Pancreas (tissue), 10 donors: ENCODE results near the gene ZNF92. TPM values are rescaled to one million over a fixed set of nuclear protein-coding genes. Genes with fewer than 3 reads are reported as not detected.
"Not testable (repeated sequence)": the region's sequence is repeated elsewhere in the genome, so short reads cannot be mapped to it uniquely, and the experiment has no call there.

ENCODE experiments used
- ATAC-seq, 4 donors: fragments of 200-7000 bp; cut with Tn5 transposase; one replicate each; pipeline versions ENCODE4 v1.8.0 to v1.9.1; 2020; ENCODE audit warnings: mild to moderate bottlenecking in 4 of 4, moderate library complexity in 4 of 4
- DNase-seq, 6 donors: peaks; one replicate each; pipeline ENCODE4 v3.0.0-alpha.2; 2020
- FAIRE-seq: peaks from 2 replicates; lab custom pipeline; 2012; peaks lifted over from hg19 to GRCh38; lab: Jason Lieb, UNC
- H3K27ac ChIP-seq, 4 donors: fragments of 200-600 bp; sonication (generic); 1 replicate in 3 of 4; 2 replicates in 1 of 4; pipeline versions ENCODE4 v1.5.0 to v1.8.0; 2020
- H3K27me3 ChIP-seq, 4 donors: fragments of 200-600 bp; one replicate each; pipeline ENCODE4 v1.8.0; 2021
- H3K36me3 ChIP-seq, 3 donors: fragments of 200-600 bp; sonication (generic) in 1 of 3; one replicate each; pipeline versions ENCODE4 v1.5.0 to v1.8.0; 2020 to 2021
- H3K4me1 ChIP-seq, 3 donors: fragments of 200-600 bp; one replicate each; pipeline ENCODE4 v1.8.0; 2021
- H3K4me3 ChIP-seq, 4 donors: fragments of 200-600 bp; sonication (generic) in 2 of 4; one replicate each; pipeline versions ENCODE4 v1.5.0 to v1.8.0; 2020 to 2021
- H3K9me3 ChIP-seq, 4 donors: fragments of 200-600 bp; one replicate each; pipeline ENCODE4 v1.8.0; 2021
- CTCF ChIP-seq, 4 donors: fragments of 200-600 bp; sonication (generic) in 3 of 4; IDR thresholded peaks; one replicate each; pipeline versions ENCODE4 v1.5.0 to v1.8.0; 2021; ENCODE audit warnings: antibody characterized with exemption in 4 of 4
- WGBS, 2 donors: extraction: QIAGEN DNeasy Blood & Tissue Kit; methylation state at CpG; one replicate each; pipeline ENCODE4 v1.1.7; 2013; 5-methylcytosine and 5-hydroxymethylcytosine counted together
- intact Hi-C, 3 donors: fragments of 100-400 bp; cut with DNase I; formaldehyde crosslinking; loops; one replicate each; pipeline versions ENCODE4 v1.11.1 to v1.14.2; 2022
- polyA plus RNA-seq, 2 donors: library from polyadenylated mRNA; stranded (reverse); fragments of 200-250 nt; gene quantifications; one replicate each; pipeline ENCODE4 v1.2.3, GENCODE V29; 2013
- total RNA-seq, 6 donors: library from RNA; stranded (reverse); fragmentation: NEBNext Ultra II Directional in 4 of 6; extraction: Animal tissue kit (Norgen Biotek cat#: 25700) in 4 of 6; gene quantifications; one replicate each; pipeline versions ENCODE4 v1.2.1 to v1.2.4, GENCODE V29; 2021 to 2023
- donor health status: healthy with polysubstance abuse.
- donor health status: DM: no; HTN: no; CAD: no; lungs with moderate emphysema.
- donor health status: DM: no; HTN: no; CAD: no.
- donor health status: control.
- donor health status: control.
- donor health status: Bipolar disorder and iron deficiency.
- donor health status: DM: yes; HTN: yes; CAD: no.
- donor health status: DM: no; HTN: no; CAD: no.
- donor health status: DM: no; HTN: no; CAD: no.
- donor health status: DM: yes; HTN: yes; CAD: no.

The ZNF92 gene
- total and polyA plus RNA-seq, 8 donors, result 2.1 to 5.5 (median 3.3) TPM

GRCh38 chr7:65411249-65411648, 37.6 kb downstream of the ZNF92 start:
- Histone ChIP-seq H3K4me3 (no peak overlapping the region), H3K4me1 (no peaks in the 10 kb centered on the region), H3K27ac (no peak overlapping the region), H3K27me3 (no peaks in the 10 kb centered on the region), H3K9me3 (no peaks in the 10 kb centered on the region), H3K36me3 (no peaks in the 10 kb centered on the region)
- ATAC-seq (no peak), DNase-seq (no peak), FAIRE-seq (no peak)
- intact Hi-C loops, result no loop called here
- TF ChIP-seq CTCF (IDR thresholded peaks at IDR 0.05), result no peak

GRCh38 chr7:65422670-65423069, 49.0 kb downstream of the ZNF92 start:
- ATAC-seq (no peak), FAIRE-seq (no peak), DNase-seq (no peak)
- intact Hi-C loops, result no loop called here
- no peaks in the 10 kb centered on the region for H3K27me3 ChIP-seq
- no peak for TF ChIP-seq CTCF (IDR thresholded peaks at IDR 0.05)
- H3K4me1 ChIP-seq, result no peaks in the 10 kb centered on the region
- no peak overlapping the region for H3K27ac ChIP-seq
- no peak overlapping the region for H3K4me3 ChIP-seq
- no peaks in the 10 kb centered on the region for H3K36me3 ChIP-seq
- H3K9me3 ChIP-seq, result no peaks in the 10 kb centered on the region

- H3K4me1 ChIP-seq, DNase-seq, FAIRE-seq, H3K27me3 ChIP-seq, H3K4me3 ChIP-seq, H3K9me3 ChIP-seq, ATAC-seq, intact Hi-C loops, H3K36me3 ChIP-seq, H3K27ac ChIP-seq: not testable (repeated sequence)
- WGBS, 2 donors, result 52 to 57% methylated on average over 3 of the region's 3 CpGs
Measured at GRCh38 chr7:65423286-65423685, 49.6 kb downstream of the ZNF92 start.

- FAIRE-seq (no peak), DNase-seq (no peak), ATAC-seq (no peak)
- Histone ChIP-seq H3K36me3 (no peaks in the 10 kb centered on the region), H3K9me3 (no peaks in the 10 kb centered on the region), H3K4me1 (no peaks in the 10 kb centered on the region), H3K27me3 (no peaks in the 10 kb centered on the region), H3K4me3 (no peak overlapping the region), H3K27ac (no peak overlapping the region)
- no peak for TF ChIP-seq CTCF (IDR thresholded peaks at IDR 0.05)
- 69 to 76% methylated on average over 26 of the region's 26 CpGs for WGBS, 2 donors
- intact Hi-C loops, result no loop called here
Measured at GRCh38 chr7:65429642-65430343, 56.1 kb downstream of the ZNF92 start.

- intact Hi-C loops, result no loop called here
- Histone ChIP-seq H3K4me1 (no peaks in the 10 kb centered on the region), H3K4me3 (no peak overlapping the region), H3K27ac (no peak overlapping the region), H3K27me3 (no peaks in the 10 kb centered on the region), H3K36me3 (no peaks in the 10 kb centered on the region), H3K9me3 (no peaks in the 10 kb centered on the region)
- no peak for TF ChIP-seq CTCF (IDR thresholded peaks at IDR 0.05)
- ATAC-seq, result no peak
- 73 to 75% methylated on average over 26 of the region's 26 CpGs for WGBS, 2 donors
- FAIRE-seq, result no peak
- no peak for DNase-seq
Measured at GRCh38 chr7:65430344-65431186, 56.9 kb downstream of the ZNF92 start.
